Measurements from ENCODE around the gene KLF3.

KLF3 gene

GRCh38 chr4:38673130-38673978 is 9.4 kb downstream of the KLF3 start:
- no peak overlapping the region for H3K4me3 ChIP-seq (ENCODE audit: low read depth, low read length)

DNA sequence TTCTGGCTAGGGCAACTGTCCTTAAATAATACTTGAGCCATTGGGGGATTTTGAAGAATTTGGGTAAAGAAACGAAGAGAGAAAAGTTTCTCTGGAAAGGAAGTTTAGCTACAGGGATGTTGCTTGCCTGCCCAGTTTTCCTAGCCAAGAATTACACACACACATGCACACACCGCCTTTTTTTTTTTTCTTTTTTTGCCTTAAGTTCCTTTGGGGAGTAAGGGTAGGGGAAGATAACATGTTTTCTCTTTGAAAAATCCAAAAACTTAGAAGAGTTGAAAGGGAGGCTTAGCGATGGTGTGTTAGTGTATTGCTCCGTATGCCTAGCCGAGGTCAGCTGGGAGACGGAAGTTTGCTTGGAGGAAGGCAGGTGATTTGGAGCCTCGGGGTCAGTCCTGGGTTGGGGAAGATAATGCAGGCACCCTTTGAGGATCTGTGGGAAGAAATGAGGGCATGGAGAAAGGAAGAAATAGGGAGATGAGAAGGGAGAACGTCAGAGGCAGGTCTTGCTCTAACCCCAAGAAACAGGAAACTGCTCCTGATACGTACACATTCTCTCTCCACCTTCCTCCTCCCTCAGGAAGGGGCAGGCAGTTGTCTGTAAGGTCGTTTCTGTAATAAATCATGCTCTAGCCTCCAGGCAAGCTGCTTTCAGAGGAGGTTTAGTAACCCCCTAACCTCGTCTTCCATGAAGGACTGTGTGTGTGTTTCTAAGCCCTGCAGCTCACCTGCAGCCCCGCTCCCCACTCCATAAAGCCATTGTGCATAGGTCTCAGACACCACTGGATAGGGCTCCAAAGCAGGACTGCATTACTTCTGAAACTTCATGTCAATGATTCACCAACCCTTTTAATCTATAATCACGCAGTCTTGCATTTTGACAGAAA is 10.5 kb downstream of the KLF3 start:
- H3K4me3 ChIP-seq (ENCODE audit: low read depth, low read length), result no peak overlapping the region

- H3K4me3 ChIP-seq (ENCODE audit: low read depth, low read length), result no peak overlapping the region
Measured at GRCh38 chr4:38675146-38676121, 11.4 kb downstream of the KLF3 start.

- no peak overlapping the region for H3K4me3 ChIP-seq (ENCODE audit: low read depth, low read length)
Measured at GRCh38 chr4:38676986-38677385, 13.0 kb downstream of the KLF3 start.

DNA sequence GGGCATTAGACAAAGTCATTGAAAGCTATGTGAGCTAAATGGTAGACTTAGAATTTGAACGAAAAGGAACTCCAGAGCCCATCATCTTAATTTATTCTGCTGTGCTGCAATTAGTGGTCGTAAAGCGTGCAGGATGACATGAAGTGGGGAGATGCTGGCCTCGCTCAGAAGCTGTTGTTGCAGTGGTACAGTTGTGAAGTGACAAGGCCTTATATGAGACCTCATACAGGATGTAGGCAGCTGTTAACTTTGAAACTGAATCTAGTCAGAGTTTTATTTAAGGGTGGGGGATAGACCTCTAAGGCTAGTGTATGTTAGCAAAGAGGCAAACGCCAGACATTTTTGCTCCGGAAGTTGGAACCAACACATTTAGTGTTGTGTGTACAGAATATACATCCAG is 13.4 kb downstream of the KLF3 start:
- no peak overlapping the region for H3K4me3 ChIP-seq (ENCODE audit: low read depth, low read length)

DNA sequence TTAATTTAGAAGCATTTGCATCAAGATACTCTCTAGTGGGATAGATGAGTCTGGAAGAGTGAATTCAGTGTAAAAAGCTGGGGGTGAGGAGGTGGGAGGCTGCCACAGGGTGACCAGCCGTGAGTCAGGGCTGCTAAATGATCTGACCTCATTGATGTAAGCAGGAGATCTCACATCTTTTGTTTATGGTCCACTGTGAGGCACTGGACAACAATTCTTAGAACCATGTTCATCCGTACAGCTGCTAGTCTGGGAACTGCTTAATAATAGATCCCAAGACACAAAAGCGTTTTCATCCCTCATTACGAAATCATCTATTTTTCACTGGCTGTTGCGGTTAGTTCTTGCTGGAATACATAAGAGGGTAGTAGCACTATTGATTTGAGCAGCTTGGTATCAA is 14.1 kb downstream of the KLF3 start:
- no peak overlapping the region for H3K4me3 ChIP-seq (ENCODE audit: low read depth, low read length)

GRCh38 chr4:38679921-38680320 is 15.9 kb downstream of the KLF3 start:
- H3K4me3 ChIP-seq (ENCODE audit: low read depth, low read length), result no peak overlapping the region

DNA sequence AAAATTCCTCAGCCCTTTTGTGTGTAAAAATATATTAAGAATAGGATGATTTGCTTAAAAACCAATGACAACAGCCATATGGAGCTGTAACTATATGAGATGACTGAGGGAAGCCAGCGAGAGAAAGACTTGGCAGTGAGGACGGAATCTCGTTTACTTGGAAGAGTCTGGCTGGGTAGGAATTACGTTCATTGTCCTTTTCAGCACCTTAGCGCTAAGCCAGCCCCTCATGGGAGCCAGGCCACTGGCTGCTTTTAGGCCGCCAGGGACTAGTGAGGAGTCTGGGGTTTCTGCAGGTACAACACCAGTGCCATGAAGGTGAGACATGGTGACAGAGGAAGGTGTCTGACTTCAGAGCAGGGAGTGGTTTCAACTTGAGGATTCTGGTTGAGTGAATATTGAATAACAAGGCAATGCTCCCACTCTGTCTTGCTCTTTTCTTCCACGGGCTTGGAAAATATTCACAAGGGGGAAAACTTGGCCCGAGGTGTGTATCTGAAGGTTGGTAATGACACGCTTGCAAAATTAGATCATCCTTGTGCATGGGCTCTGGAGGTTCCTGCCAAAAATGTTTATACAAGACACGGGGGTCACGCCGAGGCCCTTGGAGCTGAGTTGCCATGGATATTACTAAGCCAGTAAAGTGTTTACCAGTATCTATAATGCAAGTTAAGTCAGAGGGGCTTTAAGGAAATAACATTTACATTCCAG is 17.4 kb downstream of the KLF3 start:
- H3K4me3 ChIP-seq (ENCODE audit: low read depth, low read length), result no peak overlapping the region

GRCh38 chr4:38682336-38682735 is 18.3 kb downstream of the KLF3 start:
- H3K4me3 ChIP-seq (ENCODE audit: low read depth, low read length), result no peak overlapping the region

DNA sequence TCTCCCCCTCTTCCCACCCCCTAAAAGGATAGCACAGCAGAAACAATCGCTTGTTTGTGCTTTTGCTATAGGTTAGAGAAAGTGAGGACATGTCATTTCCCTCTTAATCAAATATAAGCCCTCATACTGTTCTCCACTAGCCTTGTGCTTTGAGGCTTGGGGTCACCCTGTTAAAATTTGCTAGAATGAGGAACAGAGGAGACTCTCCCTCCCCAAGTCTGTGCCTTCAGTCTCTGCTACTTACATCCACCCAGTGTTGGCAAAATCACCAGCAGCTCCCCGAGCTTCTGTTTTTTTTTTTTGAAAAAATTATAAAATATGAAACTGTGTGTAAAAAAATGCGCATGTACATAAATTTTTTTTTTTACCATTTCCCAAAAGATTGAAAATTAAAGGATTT is 19.3 kb downstream of the KLF3 start:
- H3K4me3 ChIP-seq (ENCODE audit: low read depth, low read length), result no peak overlapping the region

DNA sequence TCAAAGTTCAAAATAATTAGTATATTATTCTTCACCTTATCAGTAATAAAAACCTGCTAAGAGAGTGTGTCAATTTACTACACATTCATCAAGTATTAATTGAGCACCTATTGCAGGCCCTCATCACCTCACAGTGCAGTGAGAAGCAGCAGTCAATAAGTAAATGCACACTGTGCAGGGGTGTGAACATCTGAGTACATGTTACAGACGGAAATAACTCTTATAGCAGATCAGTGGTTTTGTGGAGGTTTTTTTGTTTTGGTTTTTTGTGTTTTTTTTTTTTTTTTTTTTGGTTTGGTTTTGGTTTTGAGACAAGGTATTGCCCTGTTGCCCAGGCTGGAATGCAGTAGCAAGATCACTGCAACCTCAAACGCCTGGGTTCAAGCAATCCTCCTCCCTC is 20.3 kb downstream of the KLF3 start:
- no peak overlapping the region for H3K4me3 ChIP-seq (ENCODE audit: low read depth, low read length)

DNA sequence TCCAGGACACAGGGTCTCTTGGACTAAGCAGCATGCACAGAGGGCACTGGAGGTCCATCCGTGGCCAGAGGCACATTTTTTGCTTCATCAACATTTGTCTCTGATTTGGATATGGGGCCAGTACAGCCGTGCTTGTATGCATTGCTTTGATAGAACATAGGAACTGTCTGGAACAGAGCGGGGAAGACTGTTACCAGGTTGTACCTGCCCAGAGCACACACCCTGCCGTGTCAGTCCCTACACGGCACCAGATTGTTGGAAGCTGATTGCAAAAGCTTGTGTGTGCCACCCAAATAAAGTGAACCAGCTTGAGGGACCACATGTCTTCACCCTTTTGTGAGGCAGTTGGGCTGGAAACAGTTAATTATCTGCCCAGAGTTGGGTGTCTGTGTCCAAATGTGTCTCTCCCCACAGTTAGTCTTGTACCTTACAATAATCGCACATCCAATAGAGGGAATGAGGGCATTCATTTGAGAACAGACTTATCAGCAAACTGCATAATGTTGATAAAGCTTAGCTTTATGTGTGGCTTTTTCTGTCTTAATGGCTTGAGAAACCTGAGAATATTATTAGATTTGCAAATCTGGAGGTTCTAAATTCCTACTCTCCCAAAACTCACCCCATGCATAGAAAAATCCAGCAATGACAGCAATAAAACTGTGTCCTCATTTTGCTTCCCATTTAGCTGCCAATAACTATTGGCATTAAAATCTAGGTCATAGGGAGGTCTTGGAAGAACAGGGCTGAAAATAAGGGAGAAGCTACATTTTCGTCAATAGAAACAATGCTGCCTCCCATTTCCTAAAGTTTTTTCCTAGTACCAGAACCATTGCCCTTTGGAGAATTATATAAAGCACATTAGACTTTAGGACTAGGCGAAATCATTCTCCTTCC is 21.2 kb downstream of the KLF3 start:
- H3K4me3 ChIP-seq (ENCODE audit: low read depth, low read length), result no peak overlapping the region

DNA sequence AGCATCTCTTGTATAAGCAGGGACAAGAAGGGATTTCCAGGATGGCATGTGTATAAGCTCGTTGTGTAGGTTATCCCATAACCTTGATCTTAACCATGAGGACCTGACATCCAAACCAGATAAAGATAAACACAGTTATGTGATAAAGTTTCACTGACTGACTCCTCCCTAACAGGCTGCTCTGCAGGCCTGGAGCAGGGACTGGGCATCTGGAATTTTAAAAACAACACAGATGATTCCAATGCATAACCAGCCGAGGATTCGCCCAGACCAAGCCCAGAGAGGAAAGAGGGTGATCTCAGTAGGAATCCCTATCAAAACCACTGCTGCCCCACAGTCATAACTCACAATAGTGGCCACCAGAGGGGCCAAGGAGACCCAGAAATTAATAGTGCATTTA is 22.7 kb downstream of the KLF3 start:
- no peak overlapping the region for H3K4me3 ChIP-seq (ENCODE audit: low read depth, low read length)

DNA sequence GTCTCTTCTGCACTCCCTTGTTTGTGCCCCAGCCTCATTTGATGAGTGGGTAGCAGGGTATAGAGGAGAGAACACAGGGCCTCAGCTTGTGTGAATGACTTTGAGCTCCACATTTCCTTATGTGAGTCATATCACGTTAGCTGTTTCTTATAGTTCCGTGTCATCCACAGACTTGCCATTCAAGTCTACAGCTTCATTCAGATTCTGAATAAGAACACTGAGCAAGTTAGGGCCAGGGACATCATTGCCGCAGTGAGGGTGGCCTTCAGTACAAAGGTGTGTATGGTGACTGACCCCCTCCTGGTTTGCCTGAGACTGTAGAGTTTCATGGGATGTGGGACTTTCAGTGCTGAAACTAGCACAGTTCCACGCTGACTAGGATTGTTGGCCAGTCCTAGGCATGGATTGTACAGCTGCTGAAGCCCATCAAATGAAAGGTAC is 23.6 kb downstream of the KLF3 start:
- no peak overlapping the region for H3K4me3 ChIP-seq (ENCODE audit: low read depth, low read length)

DNA sequence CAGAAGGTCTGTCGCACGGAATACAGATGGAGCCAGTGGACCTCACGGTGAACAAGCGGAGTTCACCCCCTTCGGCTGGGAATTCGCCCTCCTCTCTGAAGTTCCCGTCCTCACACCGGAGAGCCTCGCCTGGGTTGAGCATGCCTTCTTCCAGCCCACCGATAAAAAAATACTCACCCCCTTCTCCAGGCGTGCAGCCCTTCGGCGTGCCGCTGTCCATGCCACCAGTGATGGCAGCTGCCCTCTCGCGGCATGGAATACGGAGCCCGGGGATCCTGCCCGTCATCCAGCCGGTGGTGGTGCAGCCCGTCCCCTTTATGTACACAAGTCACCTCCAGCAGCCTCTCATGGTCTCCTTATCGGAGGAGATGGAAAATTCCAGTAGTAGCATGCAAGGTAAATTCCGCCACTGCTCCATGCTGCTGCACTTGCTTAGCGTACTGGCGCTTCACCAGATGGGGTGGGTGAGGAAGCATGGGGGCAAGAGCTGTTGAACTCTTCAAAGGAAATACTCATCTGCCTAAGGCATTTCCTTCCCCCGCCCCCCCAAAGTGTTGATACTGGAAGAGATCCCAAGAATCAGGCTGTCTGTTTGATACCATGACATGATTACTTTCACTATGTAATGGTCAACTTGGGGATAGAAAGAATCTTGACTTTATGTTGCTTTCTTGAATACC is 24.8 kb downstream of the KLF3 start:
- H3K4me3 ChIP-seq (ENCODE audit: low read depth, low read length), result no peak overlapping the region

DNA sequence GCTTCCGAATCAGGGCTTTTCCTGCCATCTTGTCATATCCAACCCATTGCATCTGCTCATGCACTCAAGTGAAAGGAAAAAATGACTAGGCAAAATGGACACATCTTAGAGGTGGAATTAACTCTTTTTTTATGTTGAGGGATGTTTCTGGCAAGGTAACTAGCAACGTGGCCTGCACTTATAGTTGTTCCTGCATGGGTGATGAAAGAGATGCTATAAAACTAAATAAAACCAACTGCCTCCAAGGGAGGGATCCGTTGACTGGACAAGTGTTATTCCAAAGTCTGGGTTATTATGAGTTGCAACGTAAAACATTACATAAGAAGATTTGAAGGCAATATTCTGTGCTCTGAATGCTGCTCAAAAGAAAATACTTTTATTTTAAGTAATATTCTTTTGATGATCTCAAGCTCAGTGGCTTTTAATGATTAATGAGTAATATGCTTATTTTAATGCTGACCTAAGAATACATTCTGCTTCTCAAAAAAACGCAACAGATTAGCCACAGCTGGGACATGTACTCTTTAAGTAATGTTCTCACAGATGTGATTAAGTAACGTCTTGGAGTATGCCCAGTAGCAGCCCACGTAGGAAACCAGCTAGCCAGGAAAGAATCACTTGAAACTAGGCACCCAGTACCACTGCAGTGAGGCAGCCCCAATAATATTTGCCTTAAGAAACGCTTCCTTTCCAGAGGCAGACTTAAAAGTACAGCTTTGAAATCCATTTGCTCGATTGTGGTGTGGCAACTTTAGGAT is 27.4 kb downstream of the KLF3 start:
- no peak overlapping the region for H3K4me3 ChIP-seq (ENCODE audit: low read depth, low read length)

- H3K4me3 ChIP-seq (ENCODE audit: low read depth, low read length), result no peak overlapping the region
Measured at GRCh38 chr4:38692421-38692820, 28.4 kb downstream of the KLF3 start.

DNA sequence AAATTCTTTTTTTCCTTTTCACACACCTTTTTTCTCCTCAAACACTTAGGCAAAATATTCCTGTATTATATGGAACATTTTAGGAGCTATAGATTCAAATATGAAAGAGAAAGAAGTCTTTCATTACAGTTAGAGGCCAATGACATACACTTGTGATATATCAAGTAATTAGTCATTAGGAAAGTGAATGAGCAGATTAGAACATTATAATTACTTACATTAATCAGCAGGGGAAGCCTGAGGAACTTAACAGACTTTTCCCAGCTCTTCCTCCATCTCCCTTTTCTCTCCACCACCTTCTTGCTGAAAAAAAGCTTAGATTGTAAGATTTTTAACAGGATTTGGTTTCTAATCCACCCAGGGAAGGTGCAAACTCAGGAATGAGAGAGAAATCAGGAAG is 29.6 kb downstream of the KLF3 start:
- H3K4me3 ChIP-seq (ENCODE audit: low read depth, low read length), result no peak overlapping the region

Measured in iPS-11a (cell line).